Cardiac muscle cell (in vitro differentiated cells and primary cell): Measurements from ENCODE around the gene C5orf46. TPM values are rescaled to one million over a fixed set of nuclear protein-coding genes. Genes with fewer than 3 reads are reported as not detected.
"Not testable (repeated sequence)": the region's sequence is repeated elsewhere in the genome, so short reads cannot be mapped to it uniquely, and the experiment has no call there.

Source experiments
- DNase-seq, 2 donors: peaks; one replicate each; pipeline versions ENCODE4 v3.0.0 to v3.0.0-alpha.2; 2010 to 2017; ENCODE audit warnings: low read depth in 1 of 2, low spot score in 1 of 2
- H3K27ac ChIP-seq: fragments of 200-600 bp; sonication (generic); 2 replicates; pipeline ENCODE4 v1.5.1; 2016
- H3K27me3 ChIP-seq: fragments of 200-600 bp; sonication (generic); 2 replicates; pipeline ENCODE4 v1.6.0; 2016; ENCODE audit warnings: control low read depth
- H3K36me3 ChIP-seq: fragments of 200-600 bp; sonication (generic); 2 replicates; pipeline ENCODE4 v1.5.1; 2016; ENCODE audit warnings: control low read depth
- H3K4me1 ChIP-seq: fragments of 200-600 bp; sonication (generic); 2 replicates; pipeline ENCODE4 v1.8.1; 2017; ENCODE audit warnings: low read depth, mild to moderate bottlenecking, mixed run types
- H3K4me3 ChIP-seq: fragments of 200-600 bp; sonication (generic); 2 replicates; pipeline ENCODE4 v1.5.1; 2016; ENCODE audit warnings: mild to moderate bottlenecking
- H3K9me3 ChIP-seq: fragments of 200-600 bp; sonication (generic); 2 replicates; pipeline ENCODE4 v1.5.1; 2017; ENCODE audit warnings: low read depth, mild to moderate bottlenecking, control low read depth
- polyA plus RNA-seq: library from polyadenylated mRNA; unstranded; fragments of >200 nt; fragmentation: Nextera tagmentation; extraction: Ambion mirVana; gene quantifications from 2 replicates; pipeline ENCODE4 v1.2.1, GENCODE V29; 2016
- total RNA-seq: library from RNA; depleted of rRNA; stranded (reverse); fragments of >200 nt; gene quantifications from 2 replicates; pipeline ENCODE4 v1.2.3, GENCODE V29; 2016
- TF ChIP-seq, protein P1 (sequence below): IDR thresholded peaks from 2 replicates; pipeline ENCODE4 v1.5.1; 2012; ENCODE audit warnings: low read depth, mild to moderate bottlenecking, low read length

C5orf46 gene
- total and polyA plus RNA-seq, 2 experiments from 2014 or later, result 0.43 TPM; not detected in 1

DNA sequence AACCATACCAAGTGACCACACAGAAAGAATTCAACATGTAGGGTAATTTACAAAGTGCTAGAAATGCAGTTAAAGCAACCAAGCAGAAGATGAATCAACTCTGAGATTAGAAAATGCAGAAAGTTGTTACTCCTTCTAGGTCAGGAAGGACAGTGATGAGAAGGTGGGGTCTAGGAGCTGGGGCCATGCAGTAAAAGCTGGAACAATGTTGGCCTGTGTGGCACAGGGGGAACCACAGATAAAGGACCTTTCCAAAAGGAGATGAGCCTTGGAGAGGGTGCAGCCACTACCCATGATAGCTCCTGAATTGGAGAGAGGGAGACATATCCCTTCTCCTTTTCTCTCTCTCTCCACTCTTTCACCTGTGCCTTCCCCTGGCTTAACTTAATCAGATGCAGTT lies 30.2 kb downstream of the C5orf46 start:
- H3K36me3 ChIP-seq, result no peaks in the 10 kb centered on the region
- no peak overlapping the region for H3K27ac ChIP-seq

DNA sequence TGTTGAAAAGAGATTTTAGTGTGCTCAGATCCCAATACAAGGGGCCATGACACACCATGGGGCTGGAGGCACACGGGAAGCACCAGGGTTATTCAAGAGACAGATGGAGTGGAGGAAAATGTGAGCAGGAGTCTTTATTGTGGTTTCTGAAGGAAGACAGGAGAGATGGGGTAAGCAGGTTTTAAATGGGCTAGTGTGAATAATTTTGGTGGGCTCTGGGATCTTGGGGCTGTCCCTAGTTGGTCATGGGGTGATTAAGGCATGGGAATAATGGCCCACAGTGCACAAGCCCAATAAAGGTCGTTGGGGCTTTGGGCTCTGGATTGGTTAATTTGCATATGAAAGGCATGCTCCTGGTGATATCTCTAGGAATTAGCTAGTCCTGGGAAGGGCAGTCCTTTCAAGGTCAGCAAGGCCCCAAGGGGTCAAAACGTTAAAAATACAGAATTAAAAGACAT lies 31.4 kb downstream of the C5orf46 start:
- H3K9me3 ChIP-seq, result no peaks in the 10 kb centered on the region
- H3K27me3 ChIP-seq, result peaks cover 31% of the 10 kb centered on the region
- no peaks in the 10 kb centered on the region for H3K4me1 ChIP-seq
- no peak overlapping the region for H3K4me3 ChIP-seq
- H3K27ac ChIP-seq, result no peak overlapping the region
- no peak for DNase-seq
- H3K36me3 ChIP-seq, result no peaks in the 10 kb centered on the region
- TF ChIP-seq, protein P1, sequence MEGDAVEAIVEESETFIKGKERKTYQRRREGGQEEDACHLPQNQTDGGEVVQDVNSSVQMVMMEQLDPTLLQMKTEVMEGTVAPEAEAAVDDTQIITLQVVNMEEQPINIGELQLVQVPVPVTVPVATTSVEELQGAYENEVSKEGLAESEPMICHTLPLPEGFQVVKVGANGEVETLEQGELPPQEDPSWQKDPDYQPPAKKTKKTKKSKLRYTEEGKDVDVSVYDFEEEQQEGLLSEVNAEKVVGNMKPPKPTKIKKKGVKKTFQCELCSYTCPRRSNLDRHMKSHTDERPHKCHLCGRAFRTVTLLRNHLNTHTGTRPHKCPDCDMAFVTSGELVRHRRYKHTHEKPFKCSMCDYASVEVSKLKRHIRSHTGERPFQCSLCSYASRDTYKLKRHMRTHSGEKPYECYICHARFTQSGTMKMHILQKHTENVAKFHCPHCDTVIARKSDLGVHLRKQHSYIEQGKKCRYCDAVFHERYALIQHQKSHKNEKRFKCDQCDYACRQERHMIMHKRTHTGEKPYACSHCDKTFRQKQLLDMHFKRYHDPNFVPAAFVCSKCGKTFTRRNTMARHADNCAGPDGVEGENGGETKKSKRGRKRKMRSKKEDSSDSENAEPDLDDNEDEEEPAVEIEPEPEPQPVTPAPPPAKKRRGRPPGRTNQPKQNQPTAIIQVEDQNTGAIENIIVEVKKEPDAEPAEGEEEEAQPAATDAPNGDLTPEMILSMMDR, result no peak

More for the DNA sequence above, 30.2 kb downstream of the C5orf46 start:
- Histone ChIP-seq H3K4me1 (no peaks in the 10 kb centered on the region), H3K4me3 (no peak overlapping the region), H3K9me3 (no peaks in the 10 kb centered on the region), H3K27me3 (peaks cover 31% of the 10 kb centered on the region)
- DNase-seq, result no peak
- TF ChIP-seq, protein P1, result no peak

DNA sequence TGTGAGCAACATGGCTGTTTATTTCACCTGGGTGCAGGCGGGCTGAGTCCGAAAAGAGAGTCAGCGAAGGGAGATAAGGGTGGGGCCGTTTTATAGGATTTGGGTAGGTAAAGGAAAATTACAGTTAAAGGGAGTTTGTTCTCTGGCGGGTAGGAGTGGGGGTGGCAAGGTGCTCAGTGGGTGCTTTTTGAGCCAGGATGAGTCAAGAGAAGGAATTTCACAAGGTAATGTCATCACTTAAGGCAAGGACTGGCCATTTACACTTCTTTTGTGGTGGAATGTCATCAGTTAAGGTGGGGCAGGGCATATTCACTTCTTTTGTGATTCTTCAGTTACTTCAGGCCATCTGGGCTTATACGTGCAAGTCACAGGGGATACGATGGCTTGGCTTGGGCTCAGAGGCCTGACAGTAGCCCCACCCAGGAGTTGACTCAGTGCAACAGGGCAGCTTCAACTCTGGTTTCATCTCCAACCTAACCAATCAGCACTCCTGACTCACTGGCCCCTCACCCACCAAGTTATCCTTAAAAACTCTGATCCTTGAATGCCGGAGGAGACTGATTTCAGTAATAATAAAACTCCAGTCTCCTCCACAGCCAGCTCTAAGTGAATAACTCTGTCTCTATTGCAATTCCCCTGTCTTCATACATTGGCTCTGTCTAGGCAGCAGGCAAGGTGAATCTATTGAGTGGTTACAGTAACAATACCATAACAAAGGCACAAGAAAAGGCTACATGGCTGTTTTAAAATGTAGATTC lies 32.0 kb downstream of the C5orf46 start:
- not testable (repeated sequence) for H3K36me3 ChIP-seq, DNase-seq, H3K9me3 ChIP-seq, H3K27ac ChIP-seq, H3K4me1 ChIP-seq, H3K4me3 ChIP-seq
- peaks cover 31% of the 10 kb centered on the region for H3K27me3 ChIP-seq

GRCh38 chr5:147872744-147873435 lies 33.4 kb downstream of the C5orf46 start:
- not testable (repeated sequence) for DNase-seq, H3K27ac ChIP-seq, H3K36me3 ChIP-seq, H3K9me3 ChIP-seq, H3K4me1 ChIP-seq, H3K4me3 ChIP-seq
- H3K27me3 ChIP-seq, result peaks cover 31% of the 10 kb centered on the region

DNA sequence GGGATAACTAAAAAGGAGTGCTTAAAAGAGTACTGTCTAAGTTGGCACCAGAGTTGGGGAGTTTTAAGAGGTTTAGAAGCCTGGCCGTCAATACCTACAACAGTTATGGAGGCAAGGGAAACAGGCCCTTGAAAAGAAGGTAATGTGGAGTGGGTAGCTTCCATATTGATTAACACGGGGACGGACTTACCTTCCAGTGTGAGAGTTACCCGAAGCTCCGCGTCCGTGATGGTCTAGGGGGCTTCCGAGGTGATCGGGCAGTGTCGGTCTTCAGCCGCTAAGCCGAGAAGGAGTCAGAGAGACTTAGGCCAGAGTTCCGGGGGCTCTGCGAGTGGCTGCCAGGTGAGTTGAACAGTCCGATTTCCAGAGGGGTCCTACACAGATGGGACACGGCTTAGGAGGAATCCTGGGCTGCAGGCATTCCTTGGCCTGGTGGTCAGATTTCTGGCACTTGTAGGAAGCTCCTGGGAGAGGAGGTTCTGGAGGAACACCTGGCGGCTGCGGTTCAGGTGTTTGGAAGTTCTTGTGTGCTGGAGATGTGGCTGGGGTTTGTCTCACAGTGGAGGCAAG lies 34.3 kb downstream of the C5orf46 start:
- not testable (repeated sequence) for DNase-seq, H3K27ac ChIP-seq, H3K36me3 ChIP-seq, H3K4me1 ChIP-seq, H3K4me3 ChIP-seq, H3K9me3 ChIP-seq
- H3K27me3 ChIP-seq, result peaks cover 31% of the 10 kb centered on the region

- not testable (repeated sequence) for H3K9me3 ChIP-seq, H3K4me1 ChIP-seq, DNase-seq, H3K27ac ChIP-seq, H3K4me3 ChIP-seq, H3K36me3 ChIP-seq
- H3K27me3 ChIP-seq, result peaks cover 31% of the 10 kb centered on the region
Observed at GRCh38 chr5:147869892-147870291, 36.4 kb downstream of the C5orf46 start.

DNA sequence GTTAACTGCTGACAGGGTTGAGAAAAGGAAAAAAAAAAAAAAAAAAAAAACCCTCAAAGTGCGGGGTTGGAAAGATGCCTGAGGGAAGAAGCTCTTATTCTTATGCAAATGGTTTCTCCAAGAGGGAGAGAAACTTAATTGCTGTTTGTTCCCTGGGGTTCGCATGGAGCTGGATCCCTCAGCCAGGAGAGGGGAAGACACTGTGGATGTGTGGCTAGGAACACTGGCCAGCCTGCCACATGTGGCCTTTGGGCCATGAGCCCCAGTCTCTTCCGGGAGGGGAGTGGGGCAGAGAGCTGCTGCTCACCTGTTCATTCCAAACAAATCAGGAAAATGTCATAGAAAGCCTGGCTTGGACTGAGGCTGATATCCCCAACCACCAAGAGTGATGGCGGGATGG lies 37.2 kb downstream of the C5orf46 start:
- no peaks in the 10 kb centered on the region for H3K36me3 ChIP-seq
- no peak for DNase-seq
- peaks cover 24% of the 10 kb centered on the region for H3K27me3 ChIP-seq
- H3K27ac ChIP-seq, result no peak overlapping the region
- TF ChIP-seq, protein P1, result no peak
- no peaks in the 10 kb centered on the region for H3K9me3 ChIP-seq
- no peaks in the 10 kb centered on the region for H3K4me1 ChIP-seq
- H3K4me3 ChIP-seq, result no peak overlapping the region
